ENCODE measurements around the gene EGLN1.
A peak's percentile ranks its signal among the peaks of the same experiment; 100 is the strongest.
"Not testable (repeated sequence)": the region's sequence is repeated elsewhere in the genome, so short reads cannot be mapped to it uniquely, and the experiment has no call there.

Gene EGLN1

GRCh38 chr1:231421971-231422797, at the start of gene EGLN1:
Gene EGLN1, minus strand, starts transcription at chr1:231422287. Its CDS starts 399 bp downstream, at chr1:231421888.
- intact Hi-C loops (cut with micrococcal nuclease): loop anchor here (1.0 kb wide), 1 partner anchor 106 kb away; the partner anchor contains the start of gene TSNAX
- Mint-ChIP-seq H3K27me3 (peaks cover 26% of the 10 kb centered on the region), H3K27ac (peak within 1 kb of the TSS; percentile 79), H3K36me3 (ENCODE audit: low read depth) (peaks cover 23% of the 10 kb centered on the region), H3K4me1 (ENCODE audit: low read depth) (peaks cover 28% of the 10 kb centered on the region), H3K4me3 (peak within 1 kb of the TSS; percentile 80), H3K9me3 (no peaks in the 10 kb centered on the region)

DNA sequence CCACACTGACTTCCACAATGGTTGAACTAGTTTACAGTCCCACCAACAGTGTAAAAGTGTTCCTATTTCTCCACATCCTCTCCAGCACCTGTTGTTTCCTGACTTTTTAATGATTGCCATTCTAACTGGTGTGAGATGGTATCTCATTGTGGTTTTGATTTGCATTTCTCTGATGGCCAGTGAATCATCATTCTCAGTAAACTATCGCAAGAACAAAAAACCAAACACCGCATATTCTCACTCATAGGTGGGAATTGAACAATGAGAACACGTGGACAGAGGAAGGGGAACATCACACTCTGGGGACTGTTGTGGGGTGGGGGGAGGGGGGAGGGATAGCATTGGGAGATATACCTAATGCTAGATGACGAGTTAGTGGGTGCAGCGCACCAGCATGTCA, 49.4 kb upstream of the EGLN1 start:
- peaks cover 59% of the 10 kb centered on the region for H3K27me3 Mint-ChIP-seq
- H3K4me1 Mint-ChIP-seq (ENCODE audit: low read depth); H3K9me3 Mint-ChIP-seq; H3K4me3 Mint-ChIP-seq; intact Hi-C loops (cut with micrococcal nuclease); H3K36me3 Mint-ChIP-seq (ENCODE audit: low read depth); H3K27ac Mint-ChIP-seq: not testable (repeated sequence)

DNA sequence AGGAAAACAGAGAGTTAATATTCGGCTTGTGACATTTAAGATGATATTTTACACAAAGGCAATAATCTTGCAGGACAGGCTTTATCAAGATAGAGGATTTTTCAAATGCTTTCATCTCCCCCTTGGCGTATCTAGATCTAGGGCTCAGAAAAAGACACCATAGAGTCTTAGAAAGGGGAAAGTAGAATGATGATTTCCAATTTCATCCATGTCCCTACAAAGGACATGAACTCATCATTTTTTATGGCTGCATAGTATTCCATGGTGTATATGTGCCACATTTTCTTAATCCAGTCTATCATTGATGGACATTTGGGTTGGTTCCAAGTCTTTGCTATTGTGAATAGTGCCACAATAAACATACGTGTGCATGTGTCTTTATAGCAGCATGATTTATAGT, 48.9 kb upstream of the EGLN1 start:
- H3K9me3 Mint-ChIP-seq; H3K36me3 Mint-ChIP-seq (ENCODE audit: low read depth); H3K4me1 Mint-ChIP-seq (ENCODE audit: low read depth); intact Hi-C loops (cut with micrococcal nuclease); H3K27ac Mint-ChIP-seq; H3K4me3 Mint-ChIP-seq: not testable (repeated sequence)
- H3K27me3 Mint-ChIP-seq: peaks cover 59% of the 10 kb centered on the region

DNA sequence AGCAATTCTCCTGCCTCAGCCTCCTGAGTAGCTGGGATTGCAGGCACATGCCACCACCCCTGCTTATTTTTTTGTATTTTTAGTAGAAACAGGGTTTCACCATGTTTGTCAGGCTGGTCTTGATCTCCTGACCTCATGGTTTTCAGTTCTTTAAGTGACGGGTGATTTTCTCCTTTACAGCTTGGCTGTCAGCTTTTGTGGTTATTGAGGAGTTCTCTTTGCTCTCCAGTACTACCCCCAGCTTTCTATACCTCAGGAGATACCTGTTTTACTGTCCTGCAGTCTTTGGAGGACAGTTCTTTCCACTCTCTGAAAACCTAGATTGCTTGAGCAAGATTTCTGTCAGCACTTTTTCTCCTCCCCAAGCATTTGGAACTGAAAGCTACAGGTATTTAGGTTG, 45.9 kb upstream of the EGLN1 start:
- Mint-ChIP-seq H3K9me3 (no peaks in the 10 kb centered on the region), H3K4me3 (no peak overlapping the region), H3K36me3 (ENCODE audit: low read depth) (no peaks in the 10 kb centered on the region), H3K27me3 (peaks cover 59% of the 10 kb centered on the region), H3K4me1 (ENCODE audit: low read depth) (peaks cover 5% of the 10 kb centered on the region), H3K27ac (no peak overlapping the region)
- intact Hi-C loops (cut with micrococcal nuclease): no loop called here

- no peaks in the 10 kb centered on the region for H3K36me3 Mint-ChIP-seq (ENCODE audit: low read depth)
- H3K9me3 Mint-ChIP-seq: no peaks in the 10 kb centered on the region
- H3K27ac Mint-ChIP-seq: no peak overlapping the region
- peaks cover 12% of the 10 kb centered on the region for H3K4me1 Mint-ChIP-seq (ENCODE audit: low read depth)
- peaks cover 74% of the 10 kb centered on the region for H3K27me3 Mint-ChIP-seq
- intact Hi-C loops (cut with micrococcal nuclease): no loop called here
- no peak overlapping the region for H3K4me3 Mint-ChIP-seq
Observed at GRCh38 chr1:231465051-231465450, 43.0 kb upstream of the EGLN1 start.

DNA sequence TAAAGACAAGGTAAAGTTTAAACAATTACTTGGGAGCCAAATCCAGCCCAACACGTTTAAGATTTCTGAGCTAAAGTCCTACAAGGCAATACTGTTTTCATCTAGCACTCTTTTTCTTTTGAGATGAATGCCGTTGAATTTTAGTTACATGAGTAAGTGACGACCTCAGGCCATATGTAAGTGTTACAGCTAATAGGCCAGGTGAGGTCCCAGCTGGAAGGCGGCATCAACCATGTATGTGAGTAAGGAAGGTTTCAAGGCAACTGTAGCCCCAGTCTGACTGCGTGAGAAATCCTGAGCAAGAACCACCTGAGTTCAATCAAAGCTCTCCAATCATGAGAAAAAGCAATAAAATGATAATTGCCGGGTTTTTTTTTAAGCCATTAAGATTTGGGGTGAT, 41.5 kb upstream of the EGLN1 start:
- intact Hi-C loops (cut with micrococcal nuclease): no loop called here
- Mint-ChIP-seq H3K4me3 (no peak overlapping the region), H3K9me3 (no peaks in the 10 kb centered on the region), H3K27ac (no peak overlapping the region), H3K27me3 (peaks cover 77% of the 10 kb centered on the region), H3K36me3 (ENCODE audit: low read depth) (no peaks in the 10 kb centered on the region), H3K4me1 (ENCODE audit: low read depth) (peaks cover 15% of the 10 kb centered on the region)

GRCh38 chr1:231460614-231461013, 38.5 kb upstream of the EGLN1 start:
- Mint-ChIP-seq H3K27ac (no peak overlapping the region), H3K4me3 (no peak overlapping the region), H3K36me3 (ENCODE audit: low read depth) (no peaks in the 10 kb centered on the region), H3K4me1 (ENCODE audit: low read depth) (peaks cover 15% of the 10 kb centered on the region), H3K9me3 (peaks cover 19% of the 10 kb centered on the region), H3K27me3 (peaks cover 80% of the 10 kb centered on the region)
- intact Hi-C loops (cut with micrococcal nuclease): no loop called here

DNA sequence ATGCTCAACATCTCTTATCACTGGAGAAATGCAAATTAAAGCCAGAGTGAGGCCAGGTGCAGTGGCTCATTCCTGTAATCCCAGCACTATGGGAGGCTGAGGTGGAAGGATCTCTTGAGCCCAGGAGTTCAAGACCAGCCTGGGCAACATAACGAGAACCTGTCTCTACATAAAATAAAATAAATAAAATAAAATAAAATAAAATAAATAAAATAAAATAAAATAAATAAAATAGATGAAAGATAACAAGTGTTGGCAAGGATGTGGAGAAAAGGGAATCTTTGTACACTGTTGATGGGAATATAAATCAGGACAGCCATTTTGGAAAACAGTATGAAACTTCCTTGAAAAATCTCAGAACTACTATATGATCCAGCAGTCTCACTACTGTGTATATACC, 37.4 kb upstream of the EGLN1 start:
- H3K4me3 Mint-ChIP-seq; H3K36me3 Mint-ChIP-seq (ENCODE audit: low read depth); H3K27ac Mint-ChIP-seq; intact Hi-C loops (cut with micrococcal nuclease); H3K4me1 Mint-ChIP-seq (ENCODE audit: low read depth): not testable (repeated sequence)
- peaks cover 19% of the 10 kb centered on the region for H3K9me3 Mint-ChIP-seq
- peaks cover 80% of the 10 kb centered on the region for H3K27me3 Mint-ChIP-seq

DNA sequence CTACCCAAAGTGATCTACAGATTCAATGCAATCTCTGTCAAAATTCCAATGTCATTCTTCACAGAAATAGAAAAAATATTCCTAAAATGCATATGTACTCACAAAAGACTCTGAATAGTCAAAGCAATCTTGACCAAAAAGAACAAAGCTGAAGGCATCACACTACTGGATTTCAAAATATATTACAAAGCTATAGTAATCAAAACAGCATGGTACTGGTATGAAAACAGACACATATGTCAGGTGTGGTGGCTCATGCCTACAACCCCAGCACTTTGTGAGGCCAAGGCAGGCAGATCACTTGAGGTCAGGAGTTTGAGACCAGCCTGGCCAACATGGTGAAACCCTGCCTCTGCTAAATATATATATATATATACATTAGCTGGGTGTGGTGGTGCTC, 35.9 kb upstream of the EGLN1 start:
- intact Hi-C loops (cut with micrococcal nuclease); H3K36me3 Mint-ChIP-seq (ENCODE audit: low read depth): not testable (repeated sequence)
- peaks cover 82% of the 10 kb centered on the region for H3K27me3 Mint-ChIP-seq

GRCh38 chr1:231454133-231454532, 32.0 kb upstream of the EGLN1 start:
- H3K4me3 Mint-ChIP-seq; H3K27ac Mint-ChIP-seq; H3K36me3 Mint-ChIP-seq (ENCODE audit: low read depth); H3K4me1 Mint-ChIP-seq (ENCODE audit: low read depth); intact Hi-C loops (cut with micrococcal nuclease): not testable (repeated sequence)
- peaks cover 19% of the 10 kb centered on the region for H3K9me3 Mint-ChIP-seq
- peaks cover 95% of the 10 kb centered on the region for H3K27me3 Mint-ChIP-seq

More for the DNA sequence above, 35.9 kb upstream of the EGLN1 start:
- not testable (repeated sequence) for H3K4me3 Mint-ChIP-seq; H3K27ac Mint-ChIP-seq; H3K4me1 Mint-ChIP-seq (ENCODE audit: low read depth)
- H3K9me3 Mint-ChIP-seq: peaks cover 19% of the 10 kb centered on the region

- peaks cover 29% of the 10 kb centered on the region for H3K9me3 Mint-ChIP-seq
Observed at GRCh38 chr1:231446138-231446537, 24.1 kb upstream of the EGLN1 start.

GRCh38 chr1:231444059-231444458, 22.0 kb upstream of the EGLN1 start:
- intact Hi-C loops (cut with micrococcal nuclease): no loop called here
- no peaks in the 10 kb centered on the region for H3K4me1 Mint-ChIP-seq (ENCODE audit: low read depth)
- no peak overlapping the region for H3K4me3 Mint-ChIP-seq
- H3K27ac Mint-ChIP-seq: no peak overlapping the region
- peaks cover 29% of the 10 kb centered on the region for H3K9me3 Mint-ChIP-seq
- no peaks in the 10 kb centered on the region for H3K36me3 Mint-ChIP-seq (ENCODE audit: low read depth)
- peaks cover 72% of the 10 kb centered on the region for H3K27me3 Mint-ChIP-seq

More at GRCh38 chr1:231446138-231446537, 24.1 kb upstream of the EGLN1 start:
- intact Hi-C loops (cut with micrococcal nuclease): no loop called here
- Mint-ChIP-seq H3K36me3 (ENCODE audit: low read depth) (no peaks in the 10 kb centered on the region), H3K27ac (no peak overlapping the region), H3K4me3 (no peak overlapping the region), H3K27me3 (peaks cover 82% of the 10 kb centered on the region), H3K4me1 (ENCODE audit: low read depth) (no peaks in the 10 kb centered on the region)

DNA sequence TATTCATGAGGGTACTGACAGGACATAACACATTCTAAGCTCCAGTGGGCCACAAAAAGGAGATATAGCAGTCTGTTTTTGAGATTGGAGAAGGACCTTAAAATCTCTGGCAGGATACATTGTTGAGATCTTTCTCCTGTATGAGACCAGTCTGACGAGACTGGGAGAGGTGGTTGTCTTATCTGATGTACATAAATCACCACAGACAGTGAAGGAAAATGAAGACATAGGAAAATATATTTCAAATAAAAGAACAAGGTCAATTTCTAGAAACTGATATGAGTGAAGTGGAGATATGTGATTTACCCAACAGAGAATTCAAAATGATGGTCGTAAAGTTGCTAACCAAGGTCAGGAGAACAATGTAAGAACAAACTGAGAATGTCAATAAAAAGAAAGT, 21.3 kb upstream of the EGLN1 start:
- no peaks in the 10 kb centered on the region for H3K4me1 Mint-ChIP-seq (ENCODE audit: low read depth)
- no peak overlapping the region for H3K4me3 Mint-ChIP-seq
- no peak overlapping the region for H3K27ac Mint-ChIP-seq
- no peaks in the 10 kb centered on the region for H3K36me3 Mint-ChIP-seq (ENCODE audit: low read depth)
- H3K9me3 Mint-ChIP-seq: peaks cover 29% of the 10 kb centered on the region
- H3K27me3 Mint-ChIP-seq: peaks cover 67% of the 10 kb centered on the region
- intact Hi-C loops (cut with micrococcal nuclease): no loop called here

- H3K27ac Mint-ChIP-seq: no peak overlapping the region
- H3K4me3 Mint-ChIP-seq: no peak overlapping the region
- peaks cover 61% of the 10 kb centered on the region for H3K27me3 Mint-ChIP-seq
- peaks cover 29% of the 10 kb centered on the region for H3K9me3 Mint-ChIP-seq
- no peaks in the 10 kb centered on the region for H3K36me3 Mint-ChIP-seq (ENCODE audit: low read depth)
- intact Hi-C loops (cut with micrococcal nuclease): no loop called here
- H3K4me1 Mint-ChIP-seq (ENCODE audit: low read depth): no peaks in the 10 kb centered on the region
Observed at GRCh38 chr1:231442735-231443134, 20.6 kb upstream of the EGLN1 start.

- Mint-ChIP-seq H3K27ac (no peak overlapping the region), H3K9me3 (peaks cover 17% of the 10 kb centered on the region), H3K4me1 (ENCODE audit: low read depth) (peaks cover 9% of the 10 kb centered on the region), H3K36me3 (ENCODE audit: low read depth) (no peaks in the 10 kb centered on the region), H3K27me3 (peaks cover 39% of the 10 kb centered on the region), H3K4me3 (no peak overlapping the region)
- intact Hi-C loops (cut with micrococcal nuclease): no loop called here
Observed at GRCh38 chr1:231432996-231433395, 10.9 kb upstream of the EGLN1 start.

All from dendritic cell treated with granulocyte-macrophage colony-stimulating factor and Interleukin-4, amounts not matched to agents 40 ng/mL and 50 ng/mL, for 4 days (primary cell).